Cortex of kidney (tissue), 1 donor: ENCODE results near the gene CHST13.
"Not testable (repeated sequence)": the region's sequence is repeated elsewhere in the genome, so short reads cannot be mapped to it uniquely, and the experiment has no call there.

ENCODE experiments used
- DNase-seq: peaks from one replicate; lab custom pipeline; 2025; lab: John Stamatoyannopoulos, UW

Gene CHST13

DNA sequence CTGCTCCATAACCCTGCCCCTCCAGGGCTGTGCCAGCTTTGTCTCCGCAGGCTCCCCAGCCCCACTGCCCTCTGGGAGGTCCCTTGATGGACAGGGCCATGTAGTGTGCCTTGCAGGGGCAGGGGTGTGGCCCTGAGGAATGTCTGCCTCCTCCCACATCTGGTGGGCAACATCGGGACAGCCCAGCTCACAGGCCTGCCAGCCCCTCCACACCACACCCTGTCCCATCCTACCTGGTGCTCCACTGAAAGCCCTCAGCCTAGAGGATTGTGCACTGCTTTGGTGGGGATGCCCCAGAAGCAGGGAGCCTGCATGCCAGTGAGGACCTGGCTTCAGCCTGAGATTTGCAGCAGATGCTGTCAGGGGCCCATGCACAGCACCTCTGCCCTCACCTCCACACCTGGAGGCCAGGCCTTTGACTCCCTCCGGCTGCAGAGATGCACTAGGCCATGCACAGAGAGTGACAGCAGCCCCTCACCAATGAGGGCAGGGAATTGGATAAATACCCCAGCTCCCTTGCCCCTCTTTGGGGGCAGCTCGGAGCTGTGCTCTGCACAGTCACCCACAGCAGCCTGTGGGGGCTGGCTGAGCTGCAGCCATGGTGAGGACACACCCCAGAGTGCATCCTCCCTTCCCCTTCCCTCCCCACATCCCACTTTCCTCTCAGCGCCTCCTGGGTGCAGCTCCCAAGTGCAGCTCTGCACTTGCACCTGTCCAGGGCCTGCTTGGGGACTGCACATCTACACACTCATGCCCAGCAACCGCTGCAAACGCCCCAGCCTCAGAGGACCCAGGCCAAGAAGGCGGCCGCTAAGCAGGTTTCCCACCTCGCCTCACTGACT, 32.1 kb downstream of the CHST13 start:
- no peak for DNase-seq

DNA sequence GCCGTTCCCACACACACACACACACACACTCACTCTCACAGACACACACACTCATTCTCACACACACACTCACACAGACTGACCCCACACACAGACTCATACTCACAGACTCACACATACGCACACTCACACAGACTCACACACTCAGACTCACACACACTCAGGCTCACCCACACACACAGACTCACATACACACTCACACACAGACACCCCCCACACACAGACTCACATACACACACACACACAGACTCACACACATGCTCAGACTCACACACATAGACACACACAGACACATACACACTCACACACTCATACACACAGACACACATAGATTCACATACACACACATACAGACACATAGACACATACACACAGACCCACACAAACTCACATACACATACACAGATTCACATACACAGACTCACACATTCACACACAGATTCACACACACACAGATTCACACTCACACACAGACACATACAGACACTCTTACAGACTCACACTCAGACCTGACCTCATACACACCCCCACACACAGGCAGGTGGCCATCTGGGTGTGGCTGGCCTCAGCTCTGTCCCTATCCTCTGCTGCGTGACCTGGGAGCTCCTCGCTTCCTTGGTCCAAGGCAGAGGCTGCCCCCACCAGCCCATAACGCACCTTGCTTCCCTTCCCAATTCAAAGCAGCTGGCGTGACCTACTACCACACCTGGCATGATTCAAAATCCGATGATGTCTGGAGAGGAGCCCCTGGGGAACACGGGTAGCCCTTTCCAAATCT, 32.9 kb downstream of the CHST13 start:
- DNase-seq = no peak

DNA sequence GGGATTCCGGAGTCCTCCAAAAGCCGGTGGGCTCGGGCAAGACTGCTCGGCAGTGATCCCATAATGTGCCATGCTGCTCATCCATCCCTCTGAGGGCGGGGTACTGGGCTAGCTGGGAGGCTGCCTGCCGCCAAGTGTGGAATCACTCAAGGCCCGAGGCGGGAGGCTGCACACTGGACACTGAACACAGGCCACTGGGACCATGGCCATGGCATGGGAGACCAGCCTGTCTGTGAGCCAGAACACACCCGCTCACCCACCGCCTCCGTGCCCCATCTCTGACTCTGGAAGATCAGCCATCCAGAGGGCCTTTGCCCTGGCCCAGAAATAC, 33.4 kb downstream of the CHST13 start:
- no peak for DNase-seq

DNA sequence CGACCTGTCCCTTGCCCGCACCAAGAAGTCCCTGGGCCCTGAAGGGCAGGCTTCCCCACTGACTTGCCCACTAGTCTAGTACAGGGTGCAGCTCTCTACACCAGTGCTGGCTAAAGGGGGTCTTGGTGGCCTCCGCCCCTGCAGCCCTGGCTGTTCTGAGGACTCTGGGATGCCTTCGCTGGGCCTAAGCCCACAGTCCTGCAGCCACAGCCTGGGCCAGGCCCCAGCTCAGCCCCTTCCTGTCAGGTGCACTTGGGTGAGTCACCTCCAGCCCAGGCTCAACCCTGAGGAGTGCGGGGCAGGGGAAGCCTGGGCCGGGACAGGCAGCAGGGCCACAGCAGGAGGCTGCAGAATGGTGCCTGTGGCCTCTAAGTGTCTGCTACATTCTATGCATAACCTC, 33.8 kb downstream of the CHST13 start:
- no peak for DNase-seq

DNA sequence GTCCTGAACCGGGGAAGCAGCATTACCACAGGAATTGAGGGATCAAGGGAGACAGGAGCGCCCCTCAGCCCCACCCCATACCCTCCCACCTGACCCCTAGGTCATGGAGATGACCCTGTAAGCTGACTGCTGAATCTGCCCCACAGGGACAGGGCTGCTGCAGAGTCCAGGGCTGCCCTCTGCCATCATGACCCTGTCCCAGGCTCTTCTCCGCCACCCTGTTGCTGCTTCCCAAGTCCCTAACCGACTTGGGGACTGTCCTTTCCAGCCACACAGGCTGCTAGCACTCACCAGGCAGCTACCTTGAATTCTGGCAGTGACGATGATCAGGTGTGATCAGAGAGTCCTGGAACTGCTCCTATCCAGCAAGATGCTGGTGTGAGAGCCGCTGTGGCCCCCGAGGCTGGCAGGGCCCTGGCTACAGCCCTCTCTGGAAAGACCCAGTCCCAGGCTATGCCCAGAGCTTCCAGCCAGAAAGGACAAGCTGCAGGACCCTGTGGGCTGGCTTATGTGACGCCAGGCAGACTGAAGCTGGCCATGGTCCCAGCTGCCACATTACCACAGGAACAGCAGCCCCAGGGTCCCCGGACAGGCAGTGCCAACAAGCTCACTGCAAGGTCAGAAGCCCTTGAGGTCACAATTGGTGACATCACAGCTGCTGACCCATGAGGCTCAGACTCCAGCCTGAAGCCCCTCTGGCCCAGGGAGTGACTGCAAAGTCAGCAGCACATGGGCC, 34.5 kb downstream of the CHST13 start, which contains the start of gene C3orf22:
C3orf22 (minus strand) TSS at position 597 of the 736 bp plus-strand sequence. CDS start 5,542 bp downstream, outside the sequence.
- no peak for DNase-seq

DNA sequence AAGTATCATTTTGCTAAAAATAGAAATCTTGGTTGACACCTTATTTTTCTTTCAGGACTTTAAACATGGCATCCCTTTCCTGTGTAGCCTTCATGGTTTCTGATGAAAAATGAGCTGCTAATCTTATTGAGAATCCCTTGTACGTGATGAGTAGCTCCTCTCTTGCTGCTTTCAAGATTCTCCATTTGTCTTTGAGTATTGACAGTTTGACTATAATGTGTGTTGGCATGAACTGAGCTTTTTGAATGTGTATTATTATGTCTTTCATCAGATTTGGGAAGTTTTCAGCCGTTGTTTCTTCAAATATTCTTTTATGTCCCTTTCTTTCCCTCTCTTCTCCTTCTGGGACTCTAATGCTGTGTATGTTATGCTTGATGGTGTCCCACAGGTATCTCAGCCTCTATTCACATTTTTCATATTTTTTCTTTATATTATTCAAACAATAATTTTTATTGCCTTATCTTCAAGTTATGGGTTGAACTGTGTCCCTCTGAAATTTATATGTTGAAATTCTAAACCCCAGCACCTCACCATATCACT, 38.9 kb downstream of the CHST13 start:
- no peak for DNase-seq

DNA sequence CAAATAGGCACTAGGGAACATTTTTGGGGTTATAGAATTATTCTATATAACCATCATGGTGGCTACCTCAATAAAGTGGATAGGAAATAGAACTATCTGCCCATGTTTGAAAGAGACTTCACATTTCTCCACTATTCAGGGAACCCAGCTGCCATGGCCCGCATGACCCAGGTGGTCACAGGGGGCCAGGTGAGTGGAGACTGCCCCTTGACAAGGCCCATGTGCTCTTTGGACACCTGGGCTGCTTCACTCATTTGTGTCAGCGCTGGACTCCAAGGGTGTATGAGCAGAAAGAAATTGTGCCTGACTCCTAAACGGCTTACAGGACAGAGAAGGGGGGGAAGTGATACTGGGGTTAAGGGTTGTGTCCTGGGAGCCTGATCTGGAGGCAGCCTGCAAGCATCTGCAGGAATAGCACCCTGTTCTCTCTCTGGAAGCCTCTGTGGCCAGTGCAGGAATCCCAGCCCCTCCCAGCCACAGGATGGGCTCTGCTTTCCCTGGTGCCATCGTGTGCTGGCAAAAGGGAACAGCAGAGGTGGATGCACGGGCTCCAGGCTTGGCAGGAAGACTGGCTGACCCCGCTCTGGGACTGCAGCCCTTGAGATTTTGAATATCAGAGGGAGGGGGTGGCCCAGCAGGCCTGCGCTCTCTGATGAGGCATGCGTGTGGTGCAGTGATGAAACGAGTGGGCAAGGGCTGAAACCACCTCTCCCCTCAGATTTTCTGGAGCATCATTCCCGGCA, 43.9 kb downstream of the CHST13 start:
- DNase-seq = no peak

DNA sequence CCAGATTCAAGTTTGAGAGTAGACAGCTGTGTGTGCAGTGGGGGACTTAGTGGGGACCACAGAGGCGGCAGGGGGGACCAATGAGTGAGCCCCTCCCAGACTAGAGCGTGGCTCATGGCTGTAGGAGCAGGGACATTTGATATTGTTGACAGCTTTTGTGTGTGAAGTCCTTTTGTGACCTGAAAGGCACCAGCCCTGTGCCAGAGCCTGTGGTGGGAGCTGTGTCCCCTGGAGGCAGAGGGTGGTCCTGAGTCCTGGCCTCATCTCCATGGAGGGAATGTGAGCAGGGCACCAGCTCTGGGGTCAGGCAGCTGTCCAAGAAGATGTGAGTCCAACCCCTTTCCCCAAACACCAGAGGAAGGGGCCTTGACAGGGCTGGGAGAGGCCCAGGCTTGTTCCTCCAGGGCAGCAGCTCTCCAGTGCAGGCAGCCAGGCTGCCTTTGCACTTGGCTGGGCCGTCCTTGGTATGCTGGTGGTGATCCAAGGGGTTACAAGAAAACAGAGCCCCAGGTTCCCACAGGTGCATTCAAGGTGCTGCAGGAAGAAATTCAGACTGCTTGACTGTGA, 44.9 kb downstream of the CHST13 start:
- no peak for DNase-seq

DNA sequence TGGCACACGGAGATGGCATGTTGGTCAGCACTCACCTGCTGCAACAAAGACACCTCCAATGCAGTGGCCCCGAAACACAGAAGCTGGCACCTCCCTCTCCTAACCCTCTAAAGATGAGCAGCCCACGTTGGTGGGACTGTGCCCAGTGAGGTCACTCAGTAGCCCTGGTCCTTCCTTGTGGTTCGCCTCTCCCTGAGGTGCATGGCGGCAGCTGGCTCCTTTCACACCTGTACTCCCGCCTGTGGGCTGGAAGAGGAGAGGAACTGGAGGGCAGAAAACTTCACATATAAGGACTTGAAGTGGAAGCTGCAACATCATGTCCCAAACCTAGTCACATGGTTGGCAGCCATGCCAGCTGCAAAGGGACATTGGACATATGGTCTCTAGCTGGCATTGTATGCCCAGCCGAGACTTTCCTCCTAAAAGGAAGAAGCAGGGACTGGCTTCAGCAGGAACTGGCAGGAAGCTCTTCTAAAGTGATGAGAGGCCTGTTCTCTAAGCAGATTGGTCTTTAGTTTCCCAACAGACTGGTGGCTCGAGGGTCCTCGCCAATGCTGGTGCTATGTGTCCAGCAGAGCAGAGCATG, 45.5 kb downstream of the CHST13 start:
- no peak for DNase-seq

DNA sequence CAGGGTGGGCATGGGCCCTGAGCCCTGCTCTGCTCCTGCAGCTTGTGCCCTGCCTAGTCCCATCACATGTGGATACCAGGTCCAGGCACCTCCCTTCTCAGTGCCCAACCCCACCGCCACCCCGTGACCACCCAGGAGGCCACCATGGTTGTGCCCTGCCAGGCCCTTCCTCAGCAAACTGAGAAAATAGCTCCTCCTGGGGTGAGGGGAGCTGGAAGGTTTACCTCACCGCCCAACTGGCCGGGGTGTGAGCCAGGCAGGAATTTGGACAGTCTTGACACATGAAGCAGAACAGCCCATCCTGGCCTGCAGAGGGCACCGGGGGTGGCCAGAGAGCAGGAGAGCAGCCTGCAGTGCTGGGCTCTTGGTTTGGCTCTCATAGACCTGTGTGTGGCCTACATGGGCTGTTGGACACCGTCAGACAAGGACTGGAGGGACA, 46.2 kb downstream of the CHST13 start:
- no peak for DNase-seq

DNA sequence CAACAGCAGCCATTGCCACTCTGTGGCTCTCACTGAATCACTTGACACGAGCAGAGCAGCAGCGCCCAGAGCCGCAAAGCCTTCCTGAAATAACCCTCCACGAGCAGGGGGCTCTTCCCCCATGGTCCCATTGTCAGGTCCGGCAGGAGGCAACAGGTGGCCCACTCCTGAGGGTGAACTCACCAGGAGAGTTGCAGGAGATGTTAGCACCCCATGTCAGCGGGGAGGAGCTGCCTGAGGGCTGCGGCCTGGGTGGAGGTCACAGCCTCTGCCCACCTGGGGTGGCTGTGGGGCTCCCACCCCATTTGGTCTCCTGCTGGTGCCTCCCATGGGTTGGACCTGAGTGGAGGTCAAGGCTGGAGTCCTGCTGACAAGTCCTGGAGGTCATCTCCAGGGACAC, 47.1 kb downstream of the CHST13 start:
- DNase-seq = no peak

DNA sequence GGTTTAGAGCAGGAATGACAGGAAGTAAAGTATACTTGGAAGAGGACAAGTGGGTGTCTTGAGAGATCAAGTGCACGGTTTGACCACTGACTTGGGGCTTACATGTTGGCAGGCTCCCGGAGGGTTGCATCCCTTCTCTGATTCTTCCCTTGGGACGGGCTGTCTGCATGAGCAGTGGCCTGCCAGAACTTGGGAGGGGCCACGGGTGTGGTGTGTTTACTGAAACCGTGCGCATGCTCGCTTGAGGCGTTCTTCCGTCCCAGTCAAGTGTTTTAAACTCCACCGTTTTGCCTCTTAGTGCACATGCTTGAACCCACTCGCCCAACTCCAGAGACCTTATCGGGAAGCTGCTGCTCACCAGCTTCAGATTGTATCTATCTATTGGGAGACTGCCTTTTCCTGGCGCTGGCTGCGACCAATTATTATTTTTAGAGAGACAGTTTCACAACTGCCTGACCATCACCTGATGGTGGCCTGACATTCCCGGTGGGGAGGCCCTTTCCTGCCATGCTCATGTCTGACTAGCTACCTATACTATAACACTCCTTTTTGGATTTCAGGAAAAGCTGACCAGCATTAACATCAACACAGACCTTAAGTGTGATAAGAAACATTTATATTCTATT, 49.6 kb downstream of the CHST13 start:
- no peak for DNase-seq

DNA sequence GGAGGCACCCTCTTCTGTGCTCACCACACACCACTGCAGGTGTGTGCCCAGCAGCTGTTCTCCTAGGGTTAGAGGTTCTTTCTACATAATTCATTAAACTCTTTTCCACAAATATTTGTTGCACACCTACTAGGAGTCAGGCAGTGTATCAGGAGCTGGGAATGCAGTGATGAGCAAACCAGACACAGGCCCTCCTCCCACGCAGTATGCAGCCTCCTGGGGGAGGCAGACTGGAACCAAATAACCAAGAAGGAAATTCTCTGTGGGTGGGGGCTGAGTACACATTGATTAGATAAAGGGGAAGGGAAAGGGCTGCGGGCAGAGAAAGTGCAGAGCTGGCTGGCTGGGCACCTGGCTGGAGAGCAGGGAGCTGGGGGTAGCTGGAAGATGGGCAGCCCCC, 53.3 kb downstream of the CHST13 start:
- no peak for DNase-seq

DNA sequence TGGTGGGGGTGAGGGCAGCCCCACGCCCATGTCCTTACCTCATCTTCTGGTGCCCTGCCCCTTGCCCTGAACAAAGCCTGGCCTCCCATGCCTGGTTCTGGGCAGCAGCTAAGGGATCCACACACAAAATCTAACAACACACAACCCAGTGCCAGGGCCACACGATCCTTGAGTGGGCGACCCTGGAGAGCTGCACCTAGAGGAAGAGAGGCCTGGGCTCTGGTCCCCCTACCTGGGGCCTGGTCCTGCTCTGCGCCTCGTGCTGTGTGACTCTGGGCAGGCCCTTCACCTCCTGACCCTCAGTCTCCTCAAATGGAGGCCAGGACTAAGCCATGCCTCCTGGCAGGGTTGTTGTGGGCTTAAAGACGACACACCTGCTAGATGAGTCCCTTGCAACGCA, 54.7 kb downstream of the CHST13 start:
- DNase-seq = no peak

DNA sequence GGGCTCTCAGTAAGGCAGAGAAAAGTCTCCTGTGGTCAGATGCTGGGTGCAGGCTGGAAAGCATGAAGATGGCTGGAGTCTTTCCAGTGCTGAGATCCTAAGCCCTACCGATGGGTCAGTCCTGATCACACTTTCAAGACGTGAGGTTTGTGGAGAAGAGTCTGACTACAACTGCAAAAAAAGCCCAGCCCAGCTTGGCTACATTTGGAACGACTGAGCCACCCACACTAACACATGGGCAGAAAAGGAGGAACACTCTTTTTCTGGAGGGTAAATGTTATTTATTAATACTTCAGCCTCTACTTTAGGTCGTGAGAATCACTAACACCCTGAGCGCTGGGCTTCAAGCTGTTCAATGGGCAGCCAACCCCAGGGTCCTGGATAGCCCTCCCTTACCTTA, 56.8 kb downstream of the CHST13 start:
- DNase-seq = no peak

DNA sequence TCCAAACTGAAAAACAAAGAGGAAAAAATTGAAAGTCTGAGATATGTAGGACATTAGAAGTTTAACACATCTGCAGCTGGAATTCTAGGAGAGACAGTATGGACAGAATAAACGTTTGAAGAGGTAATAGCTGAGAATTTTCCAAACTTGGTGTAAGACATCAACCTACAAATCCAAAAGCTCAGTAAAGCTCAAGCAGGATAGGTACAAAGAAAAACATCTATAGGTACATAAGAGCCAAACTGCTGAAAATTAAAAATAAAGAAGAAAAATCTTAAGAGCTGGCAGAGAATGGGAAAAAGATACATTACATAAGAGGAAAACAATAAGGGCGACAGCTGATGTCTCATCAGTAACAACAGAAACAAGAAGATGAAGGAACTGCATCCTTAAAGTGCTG, 57.6 kb downstream of the CHST13 start:
- no peak for DNase-seq

DNA sequence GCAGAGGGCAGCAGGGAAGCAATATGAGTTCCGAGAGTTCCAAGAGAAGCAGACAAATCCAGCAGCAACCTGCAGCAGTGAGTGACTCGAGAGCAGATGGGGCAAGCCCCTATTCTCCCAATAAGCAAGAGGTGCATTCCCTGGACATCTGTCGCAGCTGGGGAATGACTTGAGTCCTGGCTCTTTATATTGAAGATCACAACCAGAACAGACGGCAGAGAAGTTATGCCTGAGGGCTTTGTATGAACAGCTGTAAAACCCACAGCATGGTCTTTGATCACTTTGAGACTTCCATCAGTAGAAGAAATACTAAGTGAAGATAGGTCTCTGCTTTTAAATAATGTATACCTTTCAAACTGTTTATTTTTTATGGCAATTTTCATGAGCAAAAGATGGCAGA, 58.4 kb downstream of the CHST13 start:
- DNase-seq = no peak

DNA sequence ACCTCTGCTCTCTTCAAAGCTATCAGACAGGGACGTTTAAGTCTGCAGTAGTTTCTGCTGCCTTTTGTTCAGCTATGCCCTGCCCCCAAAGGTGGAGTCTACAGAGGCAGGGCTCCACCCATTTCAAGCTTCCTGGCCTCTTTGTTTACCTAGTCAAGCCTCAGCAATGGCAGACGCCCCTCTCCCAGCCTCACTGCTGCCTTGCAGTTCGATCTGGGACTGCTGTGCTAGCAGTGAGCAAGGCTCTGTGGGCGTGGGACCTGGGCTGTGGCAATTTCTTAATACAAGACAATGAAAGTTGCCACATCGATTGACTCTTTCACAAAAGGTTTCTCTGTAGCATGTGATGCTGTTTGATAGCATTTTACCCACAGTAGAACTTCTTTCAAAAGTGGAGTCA, 67.6 kb downstream of the CHST13 start:
- not testable (repeated sequence) for DNase-seq
